GM23338 (cell line): ENCODE measurements around the gene GNB2.

ENCODE experiments used
- CTCF ChIP-seq, 2 experiments: fragments of 200-600 bp in 1 of 2; sonication (generic) in 1 of 2; conservative IDR thresholded peaks; 2 replicates each; pipeline versions ENCODE4 v1.5.1 to v1.6.1; 2016 to 2017; ENCODE audit warnings: antibody characterized with exemption in 2 of 2, low read depth in 2 of 2, mild to moderate bottlenecking in 2 of 2, moderate library complexity in 1 of 2
- EZH2 ChIP-seq: fragments of 200-600 bp; sonication (generic); IDR thresholded peaks from one replicate; pipeline ENCODE4 v1.8.0; 2017; ENCODE audit warnings: antibody characterized with exemption, mild to moderate bottlenecking, low read depth; ENCODE audit not compliant: unreplicated experiment
- EZH2phosphoT487 ChIP-seq: fragments of 200-600 bp; sonication (generic); IDR thresholded peaks from one replicate; pipeline ENCODE4 v1.8.1; 2018; ENCODE audit warnings: antibody characterized with exemption; ENCODE audit not compliant: unreplicated experiment
- JUNB ChIP-seq: IDR thresholded peaks from one replicate; pipeline ENCODE4 v1.6.1; 2016; ENCODE audit warnings: antibody characterized with exemption; ENCODE audit not compliant: unreplicated experiment
- POLR2AphosphoS5 ChIP-seq: IDR thresholded peaks from 2 replicates; pipeline ENCODE4 v1.6.1; 2016; ENCODE audit warnings: antibody characterized with exemption, low read depth
- REST ChIP-seq: IDR thresholded peaks from one replicate; pipeline ENCODE4 v1.6.1; 2018; ENCODE audit warnings: antibody characterized with exemption; ENCODE audit not compliant: unreplicated experiment
- STAT1 ChIP-seq: IDR thresholded peaks from one replicate; pipeline ENCODE4 v1.6.1; 2016; ENCODE audit warnings: antibody characterized with exemption; ENCODE audit not compliant: unreplicated experiment
- ZNF462 ChIP-seq: fragments of 250-450 bp; sonication (Bioruptor Pico); IDR thresholded peaks from 2 replicates; pipeline ENCODE4 v1.5.0; 2020; ENCODE audit warnings: mild to moderate bottlenecking, moderate library complexity

- TF ChIP-seq REST (no peak), CTCF (conservative IDR thresholded peaks at IDR 0.05; ENCODE audit: low read depth in 2 of 2) (no peak), POLR2AphosphoS5 (no peak), EZH2 (no peak), EZH2phosphoT487 (no peak), ZNF462 (CRISPR knock-in tag) (no peak), STAT1 (no peak), JUNB (no peak)
Observed at GRCh38 chr7:100684534-100685042, 11.0 kb downstream of the GNB2 start.
